Skin epidermis (tissue), 12 donors: ENCODE results near the gene KIAA0408.
"Not testable (repeated sequence)": the region's sequence is repeated elsewhere in the genome, so short reads cannot be mapped to it uniquely, and the experiment has no call there.

Source experiments
- H3K27ac ChIP-seq, 21 experiments: fragments of 200-600 bp; sonication (generic) in 11 of 21; one replicate each; pipeline ENCODE4 v1.5.0; 2020; ENCODE audit warnings: mild to moderate bottlenecking in 3 of 21, inconsistent platforms in 2 of 21, moderate library complexity in 2 of 21
- H3K4me3 ChIP-seq, 7 experiments: fragments of 200-600 bp; sonication (generic) in 2 of 7; one replicate each; pipeline ENCODE4 v1.5.0; 2020; ENCODE audit warnings: inconsistent platforms in 2 of 7, mild to moderate bottlenecking in 2 of 7, moderate library complexity in 1 of 7

KIAA0408 gene

DNA sequence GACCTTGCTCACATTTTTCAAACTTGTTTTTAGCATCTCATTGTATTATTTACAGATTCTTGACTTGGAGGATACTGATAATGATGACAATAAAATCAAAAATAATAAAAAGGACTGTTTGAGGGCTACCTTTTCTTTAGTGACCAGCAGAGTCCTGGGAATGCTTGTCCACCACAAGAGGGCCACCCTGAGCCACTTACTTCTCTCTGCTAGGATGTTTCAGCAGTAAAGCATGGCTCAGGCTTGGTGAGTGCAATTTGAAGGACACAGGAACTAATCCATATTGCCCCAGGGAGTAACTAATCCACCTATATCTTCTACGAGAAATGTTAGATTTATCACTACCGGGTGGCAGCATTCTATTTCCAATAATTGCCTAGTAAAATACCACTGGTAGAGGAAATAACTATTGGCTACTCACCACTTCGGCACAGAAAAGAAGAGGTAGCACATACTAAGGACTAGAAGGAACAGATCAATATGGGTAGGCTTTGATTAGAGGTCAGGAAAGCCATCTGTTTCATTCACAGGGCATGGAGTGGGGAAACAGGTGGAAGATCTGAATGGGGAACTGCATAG, 5.8 kb upstream of the KIAA0408 start:
- H3K27ac ChIP-seq = peak overlapping the region in 3 of 21 experiments; percentile 13 to 49 (median 16)
- H3K4me3 ChIP-seq = no peak overlapping the region

DNA sequence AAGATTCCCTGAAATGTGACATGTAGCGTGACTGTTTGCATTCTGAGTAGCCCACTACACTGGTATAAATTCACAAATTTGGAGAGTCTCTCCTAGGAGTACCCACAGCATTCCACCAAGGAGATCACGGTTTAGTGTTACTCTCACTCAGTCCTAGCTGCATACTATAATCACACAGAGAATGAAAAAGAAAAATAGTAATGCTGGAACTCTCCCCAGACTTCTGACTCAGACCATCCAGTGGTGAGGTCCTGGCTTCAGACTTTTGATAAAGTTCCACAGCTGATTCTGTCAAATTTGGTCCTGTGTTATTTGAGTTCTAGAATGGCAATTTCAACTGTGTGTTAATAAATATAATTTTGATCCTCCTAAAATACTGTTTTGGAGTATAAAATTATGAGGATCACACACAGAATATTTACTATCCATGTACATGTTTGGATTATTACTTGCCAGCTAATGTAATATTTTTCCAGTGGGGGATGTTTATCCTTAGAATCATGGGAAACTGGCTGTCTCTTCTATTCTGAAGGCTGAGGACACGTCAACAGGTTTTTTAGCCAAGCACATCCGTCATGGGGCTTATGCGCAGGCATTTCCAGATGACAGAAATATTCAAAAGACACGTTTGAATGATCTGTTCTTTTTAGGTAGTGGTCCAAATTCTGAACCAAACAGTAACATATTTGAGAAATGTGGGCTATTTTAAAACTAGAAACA, 5.1 kb upstream of the KIAA0408 start:
- Histone ChIP-seq H3K4me3 (no peak overlapping the region), H3K27ac (peak overlapping the region in 2 of 21 experiments; percentile 16 to 29)

DNA sequence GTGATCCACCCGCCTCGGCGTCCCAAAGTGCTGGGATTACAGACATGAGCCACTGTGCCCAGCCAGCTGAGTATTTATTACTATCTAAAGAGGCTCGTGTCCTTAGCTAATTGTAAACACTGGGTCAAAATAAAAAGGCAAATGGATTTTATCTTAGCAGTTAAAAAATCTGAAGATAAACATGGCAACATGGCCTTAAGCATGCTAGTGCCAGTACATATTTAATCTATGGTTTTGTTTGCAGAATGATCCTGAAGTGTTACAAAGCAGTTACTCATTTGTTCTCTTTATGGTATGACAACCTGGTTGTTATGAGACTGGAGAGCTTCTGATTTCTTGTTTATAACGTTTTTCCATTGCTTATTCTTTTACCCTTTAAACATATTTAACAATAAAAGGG, 3.9 kb upstream of the KIAA0408 start:
- H3K27ac ChIP-seq = no peak overlapping the region

DNA sequence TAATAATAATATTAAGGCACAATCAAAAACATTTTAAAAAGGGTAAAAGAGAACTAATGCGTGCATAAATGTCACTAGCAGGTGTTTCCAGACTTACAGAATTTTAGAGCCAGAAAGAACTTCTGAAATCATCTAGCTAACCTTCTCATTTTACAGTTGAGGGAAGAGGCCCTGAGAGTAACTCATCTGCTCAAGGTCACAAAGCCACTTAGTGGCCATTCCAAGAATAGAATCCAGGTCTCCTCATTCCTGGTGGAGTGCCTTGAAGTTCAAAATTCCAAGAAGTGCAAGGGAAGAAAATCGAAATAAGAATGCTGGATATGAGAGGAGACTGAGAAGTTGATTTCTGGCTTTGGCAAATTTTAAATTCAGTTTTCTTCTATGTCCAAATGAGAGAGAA, 3.2 kb upstream of the KIAA0408 start:
- Histone ChIP-seq H3K27ac (no peak overlapping the region), H3K4me3 (no peak overlapping the region)

More for the DNA sequence above, 3.9 kb upstream of the KIAA0408 start:
- no peak overlapping the region for H3K4me3 ChIP-seq

DNA sequence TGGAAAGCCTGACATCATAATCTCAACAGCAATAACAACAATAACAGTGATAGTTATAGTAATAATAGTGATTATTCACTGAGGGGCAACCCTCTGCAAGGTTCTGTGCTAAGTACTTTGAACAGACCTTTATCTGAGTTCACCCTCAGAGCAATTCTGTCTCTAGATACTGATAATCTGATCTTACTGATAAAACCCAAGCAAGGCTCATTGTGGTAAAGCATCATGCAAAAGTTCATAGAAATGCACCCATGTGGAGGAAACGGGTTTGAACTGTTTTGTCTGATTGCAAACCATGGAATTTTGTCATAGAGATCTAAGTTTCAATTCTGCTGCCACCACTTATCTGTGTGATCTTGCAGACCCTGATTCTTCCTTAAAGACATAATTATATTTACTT, 1.3 kb upstream of the KIAA0408 start:
- no peak overlapping the region for H3K4me3 ChIP-seq
- H3K27ac ChIP-seq = no peak overlapping the region

DNA sequence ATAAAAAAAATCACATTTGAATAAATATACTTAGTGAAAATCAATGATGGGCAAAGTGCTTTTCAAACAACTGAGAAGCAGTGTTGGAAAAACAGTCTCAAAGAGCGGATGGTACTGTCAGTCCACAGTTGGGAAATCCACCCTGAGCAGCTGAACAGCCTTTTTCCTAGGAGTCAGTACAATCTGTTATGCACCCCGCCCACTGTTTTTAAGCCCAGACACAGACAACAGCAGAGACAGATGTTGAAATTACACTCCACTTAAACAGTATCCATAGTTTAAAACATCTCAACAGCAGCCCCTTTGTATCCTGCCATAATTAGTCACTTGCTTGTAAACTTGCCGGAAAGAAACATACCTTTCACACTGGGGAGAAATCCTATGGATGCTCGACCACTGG, 372 bp downstream of the KIAA0408 start:
- Histone ChIP-seq H3K4me3 (no peak overlapping the region), H3K27ac (peak overlapping the region in 4 of 21 experiments; percentile 22 to 69 (median 37))

DNA sequence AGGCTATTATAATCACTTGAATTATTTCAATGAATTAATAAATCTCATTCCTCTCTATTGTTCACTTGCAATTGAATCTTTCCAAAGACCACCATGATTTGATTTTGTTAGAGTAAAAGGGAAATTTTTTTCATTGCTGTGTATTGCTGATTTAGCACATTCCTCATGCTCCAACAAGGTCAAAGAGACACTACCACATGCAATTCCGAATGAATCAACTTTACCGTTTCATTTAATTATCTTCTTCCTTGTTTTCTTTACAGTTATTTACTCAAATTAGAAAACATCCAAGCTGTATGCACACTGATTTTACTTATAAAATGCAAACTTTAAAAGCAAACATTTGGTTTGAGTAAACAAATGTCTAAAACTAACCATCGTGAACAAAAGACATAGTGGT, 967 bp downstream of the KIAA0408 start:
- no peak overlapping the region for H3K4me3 ChIP-seq
- H3K27ac ChIP-seq = peak overlapping the region in 1 of 21 experiments; percentile 26

DNA sequence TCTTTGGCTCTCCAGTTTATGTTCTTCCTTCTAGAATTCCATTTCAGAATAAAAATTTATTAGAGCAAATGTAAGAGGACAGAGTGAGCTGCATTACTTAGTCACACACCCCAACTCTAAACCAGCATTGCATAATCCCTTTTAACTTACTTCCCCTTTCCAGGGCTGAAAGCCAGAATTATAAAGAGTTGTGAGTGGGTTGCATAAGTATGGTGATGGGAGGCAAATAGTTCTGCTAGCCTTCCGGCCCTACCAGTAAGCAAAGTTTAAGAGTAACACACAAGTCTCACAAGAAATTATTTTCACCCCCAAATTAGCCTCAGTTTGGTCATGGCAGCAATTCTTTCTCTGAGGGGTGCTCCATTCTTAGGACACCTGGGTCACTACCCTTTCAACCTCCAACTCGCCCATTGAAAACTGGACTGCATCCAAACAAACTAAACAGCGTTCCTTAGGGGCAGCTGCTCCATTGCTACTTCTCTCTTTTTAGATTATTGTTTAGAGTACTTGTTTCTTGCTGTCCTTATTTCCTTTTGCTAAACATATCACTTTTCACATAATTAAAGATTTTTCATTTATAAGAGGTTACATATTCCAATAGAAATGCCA, 1.6 kb downstream of the KIAA0408 start:
- no peak overlapping the region for H3K4me3 ChIP-seq
- peak overlapping the region in 1 of 21 experiments; percentile 26 for H3K27ac ChIP-seq

DNA sequence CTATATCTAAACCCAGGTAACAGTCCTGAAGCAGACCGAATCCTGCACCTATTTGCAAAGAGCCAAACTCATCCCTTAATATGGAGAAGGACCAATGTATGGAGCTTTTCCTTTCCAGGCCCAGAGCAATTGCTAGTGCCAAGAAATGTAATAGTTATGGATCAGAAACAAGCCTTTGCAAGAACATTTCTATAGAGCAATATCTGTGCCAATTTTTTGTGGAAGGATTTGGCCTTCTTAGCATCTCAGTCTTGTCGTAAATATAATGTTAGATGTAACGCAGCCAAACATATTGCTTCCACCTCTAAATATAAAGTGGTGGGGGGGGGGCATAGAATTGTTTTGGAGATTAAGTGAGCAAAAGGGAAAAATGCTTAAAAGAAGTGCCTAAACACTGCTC, 2.7 kb downstream of the KIAA0408 start:
- Histone ChIP-seq H3K4me3 (no peak overlapping the region), H3K27ac (no peak overlapping the region)

DNA sequence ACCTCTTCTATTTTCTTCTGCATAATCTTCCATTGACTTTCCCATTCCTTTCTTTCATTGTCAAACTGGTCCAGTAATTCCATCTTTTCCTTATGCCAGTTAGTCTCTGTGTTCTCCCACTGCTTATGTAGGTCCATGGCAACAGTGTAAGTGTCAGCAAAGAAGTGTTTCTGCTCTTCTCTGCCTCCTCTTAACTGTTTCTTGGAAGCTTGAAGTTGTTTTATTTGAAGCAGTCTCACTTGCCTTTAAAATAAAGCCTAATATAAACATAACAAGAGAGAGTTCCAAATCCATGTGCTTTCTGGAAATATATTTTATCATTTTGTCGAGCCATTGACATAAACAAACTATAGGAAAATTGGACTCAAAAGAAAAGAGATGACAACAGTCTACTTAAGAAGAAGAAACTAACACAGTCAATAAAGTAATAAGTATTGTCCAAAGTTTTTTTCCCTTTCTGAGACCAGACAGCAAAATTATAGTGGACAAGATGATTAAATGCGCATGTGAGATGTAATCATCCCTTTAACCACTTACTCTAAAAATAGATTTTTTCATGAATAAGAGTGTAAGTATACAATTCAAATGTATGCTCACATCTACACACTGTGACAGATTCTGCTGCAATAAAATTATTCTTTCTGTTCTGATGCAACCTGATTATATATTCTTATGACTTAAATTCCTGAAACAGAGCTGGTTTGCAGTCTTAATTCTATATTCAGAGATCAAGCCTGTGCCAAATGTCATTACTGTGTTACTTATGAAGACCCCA, 5.2 kb downstream of the KIAA0408 start:
- no peak overlapping the region for H3K4me3 ChIP-seq
- H3K27ac ChIP-seq = no peak overlapping the region

DNA sequence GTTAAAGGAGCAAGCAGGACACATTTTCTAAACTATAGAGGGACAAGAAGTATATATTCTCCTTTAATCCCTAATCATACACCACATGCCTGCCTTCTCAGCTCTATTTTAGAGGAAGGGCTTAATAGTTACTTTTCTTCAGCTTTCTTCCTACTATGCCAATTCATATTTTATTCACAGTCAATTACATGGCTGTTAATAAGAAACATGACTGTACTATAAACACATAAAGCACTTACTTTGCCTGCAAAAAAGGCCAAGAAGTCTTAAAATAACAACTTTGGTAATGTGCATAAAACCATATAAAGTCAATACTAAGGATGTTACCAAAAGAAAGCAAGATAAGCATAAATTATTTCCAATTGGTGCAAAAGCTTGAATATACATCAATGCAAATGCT, 6.4 kb downstream of the KIAA0408 start:
- Histone ChIP-seq H3K4me3 (no peak overlapping the region), H3K27ac (no peak overlapping the region)

DNA sequence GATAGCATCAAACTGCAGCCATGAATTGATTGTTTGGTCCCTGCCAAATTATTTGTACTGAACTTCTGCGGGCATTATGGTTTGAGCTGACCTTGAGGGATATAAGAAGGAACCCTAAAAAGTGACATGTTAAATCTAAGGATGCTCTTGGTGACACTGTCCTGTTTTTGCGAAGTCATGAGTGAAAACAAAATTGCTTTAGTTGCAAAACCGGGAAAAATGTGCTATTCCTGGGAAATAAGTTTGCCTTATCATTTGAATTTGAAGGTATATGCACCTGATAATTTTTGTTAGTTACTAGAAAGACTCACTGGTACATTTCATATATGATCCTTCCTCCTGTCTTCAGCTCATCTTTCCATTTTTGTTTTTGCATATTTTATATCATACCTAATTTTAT, 7.8 kb downstream of the KIAA0408 start:
- Histone ChIP-seq H3K4me3 (no peak overlapping the region), H3K27ac (no peak overlapping the region)

DNA sequence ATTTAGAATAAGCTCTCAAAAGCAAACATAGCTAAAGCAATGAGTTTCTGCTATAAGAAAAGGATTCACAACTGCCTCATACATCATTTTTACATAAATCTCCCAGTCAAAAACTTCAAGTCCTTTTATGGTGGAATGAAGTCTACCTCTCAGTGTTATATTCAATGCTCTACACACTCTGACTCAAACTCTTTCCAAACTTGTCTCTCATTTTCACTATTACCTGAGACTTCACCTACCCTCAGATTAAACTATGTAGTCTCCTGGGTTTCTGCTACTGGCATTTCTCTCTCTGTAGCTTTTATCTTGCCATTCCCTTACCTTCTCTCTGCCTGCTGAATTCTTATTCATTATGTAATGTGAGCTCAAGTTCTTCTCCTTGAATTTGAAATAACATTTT, 11.4 kb downstream of the KIAA0408 start:
- Histone ChIP-seq H3K4me3 (no peak overlapping the region), H3K27ac (no peak overlapping the region)

DNA sequence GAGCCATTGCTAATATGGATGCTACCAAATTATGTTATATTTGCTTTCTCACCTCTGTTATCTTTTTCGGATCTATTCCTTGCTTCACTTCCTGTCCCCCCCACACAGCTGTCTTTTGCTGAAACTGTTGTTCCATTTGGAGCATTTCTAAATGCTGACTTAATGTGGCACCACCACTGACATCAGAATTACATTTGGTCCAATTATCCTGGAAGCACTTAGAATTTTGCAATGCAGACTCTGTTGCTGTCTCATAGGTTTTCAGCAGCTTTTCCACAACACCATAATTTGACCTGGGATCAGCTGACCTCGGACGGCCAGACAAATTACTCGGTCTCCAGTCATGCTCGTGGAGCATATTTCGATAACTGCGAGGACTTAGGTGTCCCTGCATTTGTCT, 12.8 kb downstream of the KIAA0408 start:
- no peak overlapping the region for H3K27ac ChIP-seq
- no peak overlapping the region for H3K4me3 ChIP-seq

DNA sequence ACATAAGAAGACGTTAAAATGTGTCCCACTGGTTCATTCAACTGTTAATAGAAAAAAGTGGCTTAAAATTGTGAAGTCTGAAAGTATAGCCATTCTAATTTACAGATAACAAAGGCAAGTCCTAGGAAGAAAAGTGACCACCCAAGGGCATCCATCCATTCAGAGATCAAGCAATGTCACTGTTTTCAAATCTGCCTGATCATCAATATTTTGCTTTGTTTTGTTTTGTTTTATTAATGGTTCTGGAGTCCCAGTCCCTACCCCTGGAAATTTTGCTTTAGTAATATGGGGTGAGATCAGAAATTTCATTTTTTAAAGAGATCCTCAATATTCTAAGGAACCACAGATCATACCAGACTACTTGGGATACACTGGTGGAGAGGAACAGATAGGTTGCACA, 17.3 kb downstream of the KIAA0408 start:
- no peak overlapping the region for H3K27ac ChIP-seq
- no peak overlapping the region for H3K4me3 ChIP-seq

DNA sequence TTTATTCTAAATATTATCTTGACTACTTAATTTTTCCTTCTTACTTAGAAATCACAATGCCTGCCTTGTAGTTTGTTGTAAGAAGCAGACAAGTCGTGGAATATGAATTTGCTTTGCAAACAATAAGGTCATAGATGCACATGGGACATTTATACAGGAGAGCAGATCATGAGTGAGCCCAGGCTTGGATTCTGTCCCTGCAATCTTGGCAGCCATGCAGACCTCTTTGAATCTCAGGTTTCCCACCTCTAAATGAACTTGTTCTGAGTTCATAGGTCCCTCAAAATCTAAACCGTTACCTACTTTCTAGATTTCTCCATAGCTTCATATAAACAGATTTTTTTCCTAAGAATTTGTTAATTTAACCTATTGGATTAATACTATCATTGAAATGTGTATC, 19.5 kb downstream of the KIAA0408 start:
- Histone ChIP-seq H3K27ac (no peak overlapping the region), H3K4me3 (no peak overlapping the region)

DNA sequence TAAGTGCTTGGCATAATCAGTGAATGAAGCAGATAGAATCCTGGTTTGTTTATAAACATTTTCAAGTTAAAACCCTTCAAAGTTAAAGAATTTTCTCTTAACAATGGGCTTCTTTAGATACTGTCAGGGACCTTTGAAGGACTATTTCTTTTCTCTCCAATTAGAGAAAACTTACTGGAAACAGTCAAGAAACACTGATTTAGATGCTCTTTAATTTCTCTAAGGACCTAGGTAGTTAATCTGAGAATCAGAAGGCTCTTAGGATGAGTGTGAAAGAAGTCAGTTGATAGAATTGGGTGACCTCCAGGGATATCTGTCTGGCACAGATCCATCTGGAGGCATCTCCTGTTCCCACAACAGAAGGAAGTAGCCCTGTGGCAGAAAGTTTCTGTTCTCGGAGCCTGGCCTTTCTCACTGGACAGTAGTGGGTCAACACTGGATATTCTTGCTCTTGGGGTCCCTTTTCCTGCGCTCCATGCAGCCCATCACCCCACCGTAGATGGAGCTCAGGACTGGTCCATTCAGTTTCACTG, 22.5 kb downstream of the KIAA0408 start:
- Histone ChIP-seq H3K27ac (no peak overlapping the region), H3K4me3 (no peak overlapping the region)

DNA sequence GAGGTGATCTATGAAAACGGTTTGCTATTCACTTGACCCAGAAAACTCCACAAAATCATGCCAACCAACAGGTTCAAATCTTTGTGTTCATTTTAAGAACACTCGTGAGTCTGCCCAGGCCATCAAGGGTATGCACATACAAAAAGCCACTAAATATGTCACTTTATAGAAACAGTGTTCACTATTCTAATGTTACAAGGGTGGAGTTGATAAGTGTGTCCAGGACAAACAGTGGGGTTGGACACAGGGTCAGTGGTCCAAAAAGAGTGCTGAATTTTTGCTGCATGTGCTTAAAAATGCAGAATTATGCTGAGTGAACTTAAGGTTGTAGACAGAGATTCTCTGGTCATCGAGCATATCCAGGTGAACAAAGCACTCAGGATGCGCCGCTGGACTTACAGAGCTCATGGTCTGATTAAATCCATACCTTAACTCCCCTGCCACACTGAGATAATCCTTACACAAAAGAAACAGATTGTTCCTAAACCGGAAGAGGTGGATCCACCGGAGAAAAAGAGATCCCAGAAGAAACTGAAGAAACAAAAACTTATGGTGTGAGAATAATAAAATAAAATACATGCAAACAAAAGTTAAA, 23.5 kb downstream of the KIAA0408 start:
- no peak overlapping the region for H3K4me3 ChIP-seq
- no peak overlapping the region for H3K27ac ChIP-seq

DNA sequence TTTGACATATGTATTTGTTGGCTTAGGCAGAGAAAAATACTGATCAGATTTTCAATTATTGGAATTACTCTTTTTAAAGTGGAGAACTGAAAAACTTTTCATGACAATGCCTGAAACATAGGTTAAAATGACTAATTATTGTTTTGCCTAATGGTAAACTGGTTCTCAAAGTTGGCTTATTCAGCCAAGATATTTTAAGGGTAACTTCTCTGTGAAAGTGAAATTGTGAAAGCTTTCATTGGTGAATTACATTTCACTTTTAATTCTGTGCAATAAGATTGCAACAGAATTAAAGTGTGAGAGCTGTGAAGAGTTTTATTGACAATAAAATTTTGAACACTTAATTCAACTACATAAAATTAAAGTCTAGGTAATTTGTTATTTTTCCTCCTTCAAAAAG, 24.5 kb downstream of the KIAA0408 start:
- no peak overlapping the region for H3K4me3 ChIP-seq
- H3K27ac ChIP-seq = no peak overlapping the region

DNA sequence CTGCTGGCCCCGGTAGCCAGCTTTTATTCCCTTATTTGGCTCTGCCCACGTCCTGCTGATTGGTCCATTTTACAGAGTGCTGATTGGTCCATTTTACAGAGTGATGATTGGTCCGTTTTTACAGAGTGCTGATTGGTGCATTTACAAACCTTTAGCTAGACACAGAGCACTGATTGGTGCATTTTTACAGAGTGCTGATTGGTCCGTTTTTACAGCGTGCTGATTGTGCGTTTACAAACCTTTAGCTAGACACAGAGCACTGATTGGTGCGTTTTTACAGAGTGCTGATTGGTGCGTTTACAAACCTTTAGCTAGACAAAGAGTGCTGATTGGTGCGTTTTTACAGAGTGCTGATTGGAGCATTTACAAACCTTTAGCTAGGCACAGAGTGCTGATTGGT, 30.6 kb downstream of the KIAA0408 start:
- H3K27ac ChIP-seq, H3K4me3 ChIP-seq: not testable (repeated sequence)
